Endothelial cell of umbilical vein (primary cell): Measurements from ENCODE around the gene CSMD2. TPM values are rescaled to one million over a fixed set of nuclear protein-coding genes. Genes with fewer than 3 reads are reported as not detected.

Experiments used
- BruUV-seq: library from RNA; stranded (reverse); fragments of 400-500 nt; replicated peaks from 2 replicates; lab custom pipeline; 2021; lab: Mats Ljungman, UMichigan
- CTCF ChIA-PET: fragments of 300-600, 350-600 bp; sonication (Branson Sonifier 250); formaldehyde crosslinking; loops from one replicate; lab custom pipeline; 2021; ENCODE audit warnings: antibody characterized with exemption, inconsistent platforms; lab: Charles Lee
- POLR2A ChIA-PET: fragments of 300-600, 350-600 bp; sonication (Branson Sonifier 250); formaldehyde crosslinking; loops from one replicate; lab custom pipeline; 2021; ENCODE audit warnings: antibody characterized with exemption, inconsistent platforms; lab: Charles Lee
- DNase-seq: peaks from one replicate; pipeline ENCODE4 v3.0.0-alpha.2; 2011; ENCODE audit warnings: low read depth, low spot score
- FAIRE-seq: peaks from 2 replicates; lab custom pipeline; 2011; peaks lifted over from hg19 to GRCh38; lab: Jason Lieb, UNC
- H2AFZ ChIP-seq: 2 replicates; pipeline ENCODE4 v1.6.0; 2012; ENCODE audit warnings: low read depth, low read length, control low read depth, inconsistent platforms
- H3K27ac ChIP-seq: 2 replicates; pipeline ENCODE4 v1.5.1; 2011; ENCODE audit warnings: low read depth, mild to moderate bottlenecking, control low read depth, low read length, moderate library complexity; ENCODE audit not compliant: insufficient read depth
- H3K27me3 ChIP-seq, 2 experiments: 2 replicates each; pipeline versions ENCODE4 v1.6.0 to v1.6.1; 2011; ENCODE audit warnings: low read length in 2 of 2, mixed read lengths in 1 of 2; ENCODE audit not compliant: control insufficient read depth in 2 of 2, insufficient read depth in 2 of 2
- H3K36me3 ChIP-seq, 2 experiments: 2 replicates in 1 of 2; 3 replicates in 1 of 2; pipeline ENCODE4 v1.5.1; 2011; ENCODE audit warnings: low read length in 2 of 2, mild to moderate bottlenecking in 1 of 2, moderate library complexity in 1 of 2; ENCODE audit not compliant: control insufficient read depth in 2 of 2, insufficient read depth in 2 of 2; ENCODE audit errors: extremely low read depth in 1 of 2
- H3K4me1 ChIP-seq: 3 replicates; pipeline ENCODE4 v1.5.1; 2011; ENCODE audit warnings: mild to moderate bottlenecking, low read length; ENCODE audit not compliant: control insufficient read depth, insufficient read depth; ENCODE audit errors: extremely low read depth
- H3K4me2 ChIP-seq: 2 replicates; pipeline ENCODE4 v1.6.1; 2011; ENCODE audit warnings: low read length, control low read depth, mixed read lengths; ENCODE audit not compliant: insufficient read depth
- H3K4me3 ChIP-seq, 3 experiments: fragments of 200-600 bp in 1 of 3; sonication (generic), shearing (Covaris generic) in 1 of 3; replicated peaks in 1 of 3; 2 replicates each; pipeline ENCODE4 v1.5.1; 2011 to 2016; ENCODE audit warnings: control low read depth in 3 of 3, low read length in 3 of 3, mild to moderate bottlenecking in 2 of 3, inconsistent platforms in 1 of 3, low read depth in 1 of 3, moderate library complexity in 1 of 3; ENCODE audit not compliant: insufficient read depth in 1 of 3
- H3K79me2 ChIP-seq: 2 replicates; pipeline ENCODE4 v1.6.0; 2012; ENCODE audit warnings: low read length, inconsistent platforms; ENCODE audit not compliant: control insufficient read depth, insufficient read depth
- H3K9ac ChIP-seq: replicated peaks from 2 replicates; pipeline ENCODE3; 2011; ENCODE audit warnings: low read length, control low read depth; ENCODE audit not compliant: insufficient read depth; ENCODE audit errors: extremely low read depth
- H3K9me1 ChIP-seq: replicated peaks from 3 replicates; pipeline ENCODE4 v1.6.0; 2011; ENCODE audit warnings: mild to moderate bottlenecking, low read length; ENCODE audit not compliant: control insufficient read depth, insufficient read depth; ENCODE audit errors: extremely low read depth
- H3K9me3 ChIP-seq: replicated peaks from 2 replicates; pipeline ENCODE4 v1.5.1; 2012; ENCODE audit warnings: low read length, inconsistent platforms; ENCODE audit not compliant: control insufficient read depth, insufficient read depth
- H4K20me1 ChIP-seq: replicated peaks from 2 replicates; pipeline ENCODE3; 2011; ENCODE audit warnings: mild to moderate bottlenecking, low read length; ENCODE audit not compliant: control insufficient read depth, insufficient read depth; ENCODE audit errors: extremely low read depth
- EZH2 ChIP-seq: IDR thresholded peaks from 2 replicates; pipeline ENCODE4 v1.6.1; 2012; ENCODE audit warnings: borderline replicate concordance, low read depth, mild to moderate bottlenecking, moderate library complexity, low read length, inconsistent platforms; ENCODE audit not compliant: severe bottlenecking
- FOS ChIP-seq: IDR thresholded peaks from 2 replicates; pipeline ENCODE4 v1.6.1; 2011; ENCODE audit warnings: mild to moderate bottlenecking, low read length, moderate library complexity, borderline replicate concordance; ENCODE audit not compliant: insufficient read depth
- GATA2 ChIP-seq: IDR thresholded peaks from 2 replicates; pipeline ENCODE4 v1.7.0; 2011; ENCODE audit warnings: low read depth, mild to moderate bottlenecking, moderate library complexity, mixed read lengths, low read length; ENCODE audit not compliant: insufficient read length, insufficient read depth
- JUN ChIP-seq: IDR thresholded peaks from 2 replicates; pipeline ENCODE4 v1.6.1; 2011; ENCODE audit warnings: borderline replicate concordance, low read depth; ENCODE audit not compliant: insufficient read length, insufficient read depth
- MYC ChIP-seq: IDR thresholded peaks from one replicate; pipeline ENCODE4 v1.6.1; 2011; ENCODE audit warnings: mild to moderate bottlenecking, low read depth, low read length
- POLR2A ChIP-seq: IDR thresholded peaks from 2 replicates; pipeline ENCODE4 v1.6.1; 2012; ENCODE audit warnings: low read depth, mild to moderate bottlenecking, control low read depth, low read length
- POLR2AphosphoS5 ChIP-seq: IDR thresholded peaks from 2 replicates; pipeline ENCODE4 v1.6.1; 2012; ENCODE audit warnings: low read depth, mild to moderate bottlenecking, control low read depth, low read length, moderate library complexity; ENCODE audit not compliant: insufficient read depth
- dilution Hi-C: fragments of 300-500 bp; cut with MboI; formaldehyde crosslinking; loops from one replicate; pipeline ENCODE4 v1.15.0; 2019; ENCODE audit warnings: low sequenced_read_pairs; ENCODE audit not compliant: extremely low pct_ligation_motif_present
- intact Hi-C: fragments of 100-400 bp; cut with micrococcal nuclease; formaldehyde crosslinking; loops from one replicate; pipeline ENCODE4 v1.10.0; 2022
- polyA plus RNA-seq, 4 experiments: library from polyadenylated mRNA; depleted of rRNA in 3 of 4; stranded (reverse) in 3 of 4; unstranded in 1 of 4; fragments of >200 nt; gene quantifications; 2 replicates each; pipeline versions ENCODE4 v1.2.1 to v1.2.3, GENCODE V29; 2011 to 2012; ENCODE audit warnings: missing spikeins in 1 of 4
- total RNA-seq: library from RNA; stranded (reverse); gene quantifications from 2 replicates; pipeline ENCODE4 v1.2.3, GENCODE V29; 2021
- TF ChIP-seq, protein P1 (sequence below): IDR thresholded peaks from 2 replicates; pipeline ENCODE4 v1.6.1; 2011; ENCODE audit not compliant: insufficient read depth, insufficient read length
- TF ChIP-seq, protein P2 (sequence below), 2 donors: IDR thresholded peaks; 1 replicate in 1 of 2; 2 replicates in 1 of 2; pipeline ENCODE4 v1.5.1; 2011; ENCODE audit warnings: low read length in 2 of 2, mild to moderate bottlenecking in 2 of 2, moderate library complexity in 2 of 2, control low read depth in 1 of 2, inconsistent platforms in 1 of 2, low read depth in 1 of 2; ENCODE audit not compliant: insufficient read depth in 1 of 2; ENCODE audit errors: extremely low read depth in 1 of 2

CSMD2 gene
- total and polyA plus RNA-seq, 2 donors (not counting 3 experiments of a cell fraction or from before 2014, with no cell fraction given): under 0.01 TPM; not detected in 1

GRCh38 chr1:34024485-34024884, 140.5 kb downstream of the CSMD2 start:
- ChIA-PET POLR2A (no interaction called here), CTCF (no interaction called here)
- Histone ChIP-seq H3K36me3 (no peaks in the 10 kb centered on the region), H3K9me3 (peaks cover 4% of the 10 kb centered on the region), H3K9me1 (no peaks in the 10 kb centered on the region), H3K27me3 (no peaks in the 10 kb centered on the region), H4K20me1 (no peaks in the 10 kb centered on the region), H2AFZ (no peak overlapping the region), H3K4me2 (no peak overlapping the region), H3K4me1 (no peaks in the 10 kb centered on the region), H3K9ac (no peak overlapping the region), H3K27ac (no peak overlapping the region), H3K4me3 (no peak overlapping the region), H3K79me2 (no peaks in the 10 kb centered on the region)
- FAIRE-seq (no peak), DNase-seq (no peak)
- TF ChIP-seq FOS (no peak), MYC (no peak), POLR2A (no peak), POLR2AphosphoS5 (no peak), GATA2 (no peak), EZH2 (no peak), JUN (no peak)
- TF ChIP-seq, protein P1, sequence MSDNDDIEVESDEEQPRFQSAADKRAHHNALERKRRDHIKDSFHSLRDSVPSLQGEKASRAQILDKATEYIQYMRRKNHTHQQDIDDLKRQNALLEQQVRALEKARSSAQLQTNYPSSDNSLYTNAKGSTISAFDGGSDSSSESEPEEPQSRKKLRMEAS: no peak
- TF ChIP-seq, protein P2, sequence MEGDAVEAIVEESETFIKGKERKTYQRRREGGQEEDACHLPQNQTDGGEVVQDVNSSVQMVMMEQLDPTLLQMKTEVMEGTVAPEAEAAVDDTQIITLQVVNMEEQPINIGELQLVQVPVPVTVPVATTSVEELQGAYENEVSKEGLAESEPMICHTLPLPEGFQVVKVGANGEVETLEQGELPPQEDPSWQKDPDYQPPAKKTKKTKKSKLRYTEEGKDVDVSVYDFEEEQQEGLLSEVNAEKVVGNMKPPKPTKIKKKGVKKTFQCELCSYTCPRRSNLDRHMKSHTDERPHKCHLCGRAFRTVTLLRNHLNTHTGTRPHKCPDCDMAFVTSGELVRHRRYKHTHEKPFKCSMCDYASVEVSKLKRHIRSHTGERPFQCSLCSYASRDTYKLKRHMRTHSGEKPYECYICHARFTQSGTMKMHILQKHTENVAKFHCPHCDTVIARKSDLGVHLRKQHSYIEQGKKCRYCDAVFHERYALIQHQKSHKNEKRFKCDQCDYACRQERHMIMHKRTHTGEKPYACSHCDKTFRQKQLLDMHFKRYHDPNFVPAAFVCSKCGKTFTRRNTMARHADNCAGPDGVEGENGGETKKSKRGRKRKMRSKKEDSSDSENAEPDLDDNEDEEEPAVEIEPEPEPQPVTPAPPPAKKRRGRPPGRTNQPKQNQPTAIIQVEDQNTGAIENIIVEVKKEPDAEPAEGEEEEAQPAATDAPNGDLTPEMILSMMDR (IDR thresholded peaks at IDR 0.05; ENCODE audit: extremely low read depth in 1 of 2, insufficient read depth in 1 of 2, low read depth in 1 of 2, low read length in 2 of 2): no peak
- BruUV-seq: no TSS peak
- dilution Hi-C loops (no loop called here), intact Hi-C loops (no loop called here)
